Activated naive CD4-positive, alpha-beta T cell treated with anti-CD3 and anti-CD28 coated beads, Interleukin-2, amount 10 ng/mL, durations not matched to agents 7 days and 5 days (primary cell): ENCODE data around the gene RPS25.
A peak's percentile ranks its signal among the peaks of the same experiment; 100 is the strongest.
"Not testable (repeated sequence)": the region's sequence is repeated elsewhere in the genome, so short reads cannot be mapped to it uniquely, and the experiment has no call there.

Source experiments
- CTCF ChIA-PET: fragments of 350-600 bp; sonication (Branson Sonifier 250); formaldehyde crosslinking; loops from one replicate; lab custom pipeline; 2021; ENCODE audit warnings: antibody characterized with exemption; lab: Charles Lee
- DNase-seq: peaks from one replicate; pipeline ENCODE4 v3.0.0-alpha.2; 2020
- H3K27ac Mint-ChIP-seq: one replicate; pipeline ENCODE4 v1.8.0; 2021; ENCODE audit warnings: mild to moderate bottlenecking, moderate library complexity, mixed read lengths
- H3K27me3 Mint-ChIP-seq: one replicate; pipeline ENCODE4 v1.8.0; 2021; ENCODE audit warnings: mild to moderate bottlenecking, mixed read lengths
- H3K36me3 Mint-ChIP-seq: one replicate; pipeline ENCODE4 v1.8.0; 2021; ENCODE audit warnings: mixed read lengths
- H3K4me1 Mint-ChIP-seq: one replicate; pipeline ENCODE4 v1.8.0; 2021; ENCODE audit warnings: mixed read lengths
- H3K4me3 Mint-ChIP-seq: one replicate; pipeline ENCODE4 v1.8.0; 2021; ENCODE audit warnings: mild to moderate bottlenecking, moderate library complexity, mixed read lengths
- H3K9me3 Mint-ChIP-seq: one replicate; pipeline ENCODE4 v1.8.0; 2021; ENCODE audit warnings: mixed read lengths

The RPS25 gene

DNA sequence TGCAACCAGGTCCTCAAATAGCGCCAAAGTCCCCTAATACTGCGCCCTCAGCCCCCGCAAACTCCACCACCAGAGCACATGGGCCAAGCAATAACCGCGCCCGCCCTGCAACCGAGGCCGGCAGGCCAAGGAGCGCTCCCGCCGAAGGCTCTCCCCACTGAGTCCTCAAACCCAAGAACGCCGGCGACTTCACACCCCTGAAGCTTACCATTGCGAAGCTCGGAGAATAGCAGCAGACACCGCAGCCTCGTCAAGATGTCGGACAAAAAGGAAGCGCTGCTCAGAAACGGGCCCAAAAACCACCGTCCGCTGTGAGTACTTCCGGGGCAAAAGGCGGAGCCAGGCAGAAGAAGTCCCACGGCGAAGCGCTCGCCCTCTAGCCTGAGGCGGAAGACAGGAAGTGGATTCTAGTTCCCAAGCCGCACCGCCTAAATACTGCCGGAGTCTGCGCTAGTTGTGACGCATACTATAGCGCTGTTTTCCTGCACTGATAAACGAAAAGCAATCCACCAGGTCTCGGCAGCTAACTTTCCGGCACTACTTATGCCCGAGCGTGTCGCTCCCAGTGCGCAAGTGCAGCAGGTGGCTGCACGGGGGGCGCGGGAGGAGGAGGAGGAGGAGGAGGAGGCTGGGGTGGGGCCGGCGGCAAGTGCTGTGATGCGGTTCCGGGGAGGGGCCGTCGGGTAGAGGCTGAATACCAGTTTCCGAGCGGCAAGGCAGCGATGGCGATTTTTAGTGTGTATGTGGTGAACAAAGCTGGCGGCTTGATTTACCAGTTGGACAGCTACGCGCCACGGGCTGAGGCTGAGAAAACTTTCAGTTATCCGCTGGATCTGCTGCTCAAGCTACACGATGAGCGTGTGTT, at the start of gene RPS25, which contains the start of gene TRAPPC4:
Gene RPS25, minus strand, starts transcription at position 270 of the 865 bp plus-strand sequence. Its CDS starts 59 bp downstream, at position 211.
Gene TRAPPC4, plus strand, starts transcription at position 693 of the 865 bp plus-strand sequence. Its CDS starts 30 bp downstream, at position 723.
- Mint-ChIP-seq H3K27ac (peak within 1 kb of the TSS; percentile 100), H3K9me3 (no peaks in the 10 kb centered on the region), H3K36me3 (peaks cover 72% of the 10 kb centered on the region), H3K4me3 (peak within 1 kb of the TSS; percentile 97), H3K4me1 (peaks cover 58% of the 10 kb centered on the region), H3K27me3 (no peaks in the 10 kb centered on the region)
- CTCF ChIA-PET = interaction anchor here (0.6 to 2.0 kb wide), 3 partner anchors 21 to 38 kb away, joined by 3 to 5 read pairs (median 3); partner anchors contain the start of gene CENATAC
- DNase-seq = peak; percentile 98

DNA sequence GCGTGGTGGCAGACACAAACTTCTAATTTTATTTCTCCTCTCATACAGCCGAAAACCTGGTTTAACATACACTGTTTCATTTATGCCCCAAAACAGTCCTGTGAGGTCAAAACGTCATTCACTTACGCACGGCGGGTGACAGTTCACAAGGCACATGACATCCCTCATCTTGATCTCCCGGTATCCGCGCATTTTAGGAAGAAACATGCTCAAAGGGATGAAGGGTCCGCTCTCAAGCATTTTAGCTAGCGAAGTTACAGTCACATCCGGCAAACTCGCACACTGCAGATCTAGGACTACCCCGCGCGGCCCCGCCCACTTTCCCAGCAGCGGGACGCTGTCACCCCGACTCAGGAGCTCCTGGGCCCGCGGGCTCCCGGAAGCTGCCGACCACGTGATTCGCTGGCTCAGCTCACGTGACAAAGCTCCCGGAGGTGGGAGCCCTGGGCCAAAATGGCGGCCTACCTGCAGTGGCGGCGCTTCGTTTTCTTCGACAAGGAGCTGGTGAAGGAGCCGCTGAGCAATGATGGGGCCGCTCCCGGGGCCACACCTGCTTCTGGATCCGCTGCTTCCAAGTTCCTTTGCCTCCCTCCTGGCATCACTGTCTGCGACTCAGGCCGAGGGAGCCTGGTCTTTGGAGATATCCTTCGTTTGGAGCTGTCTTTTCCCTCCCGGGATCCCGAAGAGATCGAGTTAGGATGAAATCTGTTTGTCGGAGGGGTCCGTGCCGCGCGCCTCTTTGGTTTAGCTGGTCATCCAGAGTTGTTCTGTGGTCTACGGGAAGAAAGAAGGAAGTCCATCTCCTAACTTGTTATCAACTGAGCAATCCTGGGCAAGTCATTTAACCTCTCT, 49.5 kb upstream of the RPS25 start, which contains the start of gene VPS11:
Gene VPS11, plus strand, starts transcription at position 448 of the 852 bp plus-strand sequence. Its CDS starts 6 bp downstream, at position 454.
- H3K27me3 Mint-ChIP-seq = no peaks in the 10 kb centered on the region
- peak; percentile 99 for DNase-seq
- H3K27ac Mint-ChIP-seq = peak within 1 kb of the TSS; percentile 98
- peak within 1 kb of the TSS; percentile 92 for H3K4me3 Mint-ChIP-seq
- no peaks in the 10 kb centered on the region for H3K9me3 Mint-ChIP-seq
- H3K36me3 Mint-ChIP-seq = peaks cover 20% of the 10 kb centered on the region
- CTCF ChIA-PET = interaction anchor here (0.6 to 1.7 kb wide), 10 partner anchors 10 to 280 kb away, joined by 3 to 11 read pairs (median 6); partner anchors contain the start of genes HINFP and HMBS
- H3K4me1 Mint-ChIP-seq = peaks cover 49% of the 10 kb centered on the region

DNA sequence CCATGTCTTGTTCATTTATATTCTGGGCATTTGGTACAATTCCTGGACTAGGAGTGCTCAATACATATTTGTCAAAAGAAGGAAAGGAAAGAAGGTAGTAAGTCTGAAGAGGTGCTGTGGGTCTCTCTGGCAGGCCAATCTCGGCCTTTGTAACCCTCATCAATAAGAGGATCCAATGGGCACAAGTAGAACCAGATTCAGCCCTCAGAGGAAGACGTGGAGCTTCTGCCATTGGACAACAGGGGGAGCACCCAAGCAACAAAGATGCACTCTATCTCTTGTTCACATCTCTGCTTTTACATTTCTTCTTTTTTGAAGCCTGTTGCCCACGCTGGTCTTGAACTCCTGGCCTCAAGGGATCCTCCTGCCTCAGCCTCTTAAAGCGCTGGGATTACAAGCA, 47.2 kb upstream of the RPS25 start:
- peak; percentile 72 for DNase-seq
- Mint-ChIP-seq H3K27me3 (no peaks in the 10 kb centered on the region), H3K36me3 (peaks cover 11% of the 10 kb centered on the region), H3K27ac (peak overlapping the region; percentile 45), H3K4me1 (peaks cover 49% of the 10 kb centered on the region), H3K4me3 (peak overlapping the region; percentile 50), H3K9me3 (no peaks in the 10 kb centered on the region)
- CTCF ChIA-PET = interaction anchor here (0.8 to 1.5 kb wide), 9 partner anchors 10 to 258 kb away, joined by 3 to 10 read pairs (median 4); partner anchors contain the start of genes DPAGT1, HMBS and NLRX1

DNA sequence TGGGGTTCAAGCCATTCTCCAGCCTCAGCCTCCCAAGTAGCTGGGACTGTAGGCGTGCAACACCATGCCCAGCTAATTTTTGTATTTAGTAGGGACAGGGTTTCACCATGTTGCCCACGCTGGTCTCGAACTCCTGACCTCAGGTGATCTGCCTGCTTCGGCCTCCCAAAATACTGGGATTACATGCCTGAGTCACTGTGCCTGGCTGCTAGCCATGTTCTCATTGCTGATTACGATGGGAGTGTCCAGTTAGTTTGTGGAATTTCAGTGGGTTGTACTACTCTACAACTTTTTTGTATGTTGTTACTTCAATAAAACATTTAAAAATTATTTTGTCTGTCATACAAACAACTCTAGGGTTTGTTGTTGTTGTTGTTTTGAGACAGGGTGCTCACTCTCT, 44.6 kb upstream of the RPS25 start:
- Mint-ChIP-seq H3K4me3 (no peak overlapping the region), H3K4me1 (peaks cover 39% of the 10 kb centered on the region), H3K27ac (no peak overlapping the region), H3K9me3 (no peaks in the 10 kb centered on the region), H3K36me3 (peaks cover 5% of the 10 kb centered on the region), H3K27me3 (no peaks in the 10 kb centered on the region)
- CTCF ChIA-PET = interaction anchor here (0.8 to 1.2 kb wide), 3 partner anchors 10 to 260 kb away, joined by 3 read pairs; no protein-coding TSS in a partner anchor
- no peak for DNase-seq

- CTCF ChIA-PET = interaction anchor here (0.7 kb wide), 1 partner anchor 11 kb away, joined by 3 read pairs; no protein-coding TSS in a partner anchor
- H3K27me3 Mint-ChIP-seq = no peaks in the 10 kb centered on the region
- H3K9me3 Mint-ChIP-seq = no peaks in the 10 kb centered on the region
These were observed 43.1 kb upstream of the RPS25 start for GRCh38 chr11:119061256-119061655.

DNA sequence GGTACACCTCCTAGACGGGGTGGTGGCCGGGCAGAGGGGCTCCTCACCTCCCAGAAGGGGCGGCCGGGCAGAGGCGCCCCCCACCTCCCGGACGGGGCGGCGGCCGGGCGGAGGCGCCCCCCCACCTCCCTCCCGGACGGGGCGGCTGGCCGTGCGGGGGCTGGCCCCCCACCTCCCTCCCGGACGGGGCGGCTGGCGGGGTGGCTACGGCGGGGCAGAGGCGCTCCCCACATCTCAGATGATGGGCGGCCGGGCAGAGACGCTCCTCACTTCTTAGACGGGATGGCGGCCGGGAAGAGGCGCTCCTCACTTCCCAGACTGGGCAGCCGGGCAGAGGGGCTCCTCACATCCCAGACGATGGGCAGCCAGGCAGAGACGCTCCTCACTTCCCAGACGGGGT, 41.0 kb upstream of the RPS25 start:
- H3K4me3 Mint-ChIP-seq, CTCF ChIA-PET: not testable (repeated sequence)

More at GRCh38 chr11:119061256-119061655, 43.1 kb upstream of the RPS25 start:
- Mint-ChIP-seq H3K36me3 (peaks cover 7% of the 10 kb centered on the region), H3K4me3 (no peak overlapping the region), H3K4me1 (peaks cover 33% of the 10 kb centered on the region), H3K27ac (no peak overlapping the region)
- DNase-seq = no peak

GRCh38 chr11:119057000-119057769, 39.0 kb upstream of the RPS25 start, which contains the start of gene HYOU1:
HYOU1 (minus strand) TSS chr11:119057205; CDS start chr11:119056160, 1,045 bp downstream.
- Mint-ChIP-seq H3K9me3 (no peaks in the 10 kb centered on the region), H3K36me3 (peaks cover 36% of the 10 kb centered on the region), H3K4me1 (peaks cover 46% of the 10 kb centered on the region), H3K27ac (peak within 1 kb of the TSS; percentile 98), H3K4me3 (peak within 1 kb of the TSS; percentile 97), H3K27me3 (no peaks in the 10 kb centered on the region)
- DNase-seq = peak; percentile 99
- CTCF ChIA-PET = interaction anchor here (0.8 to 1.6 kb wide), 5 partner anchors 10 to 155 kb away, joined by 3 to 7 read pairs (median 5); partner anchors contain the start of genes TRAPPC4 and VPS11

More for the DNA sequence above, 41.0 kb upstream of the RPS25 start:
- not testable (repeated sequence) for H3K9me3 Mint-ChIP-seq, H3K27me3 Mint-ChIP-seq, DNase-seq, H3K27ac Mint-ChIP-seq
- H3K36me3 Mint-ChIP-seq = peaks cover 19% of the 10 kb centered on the region
- peaks cover 37% of the 10 kb centered on the region for H3K4me1 Mint-ChIP-seq

DNA sequence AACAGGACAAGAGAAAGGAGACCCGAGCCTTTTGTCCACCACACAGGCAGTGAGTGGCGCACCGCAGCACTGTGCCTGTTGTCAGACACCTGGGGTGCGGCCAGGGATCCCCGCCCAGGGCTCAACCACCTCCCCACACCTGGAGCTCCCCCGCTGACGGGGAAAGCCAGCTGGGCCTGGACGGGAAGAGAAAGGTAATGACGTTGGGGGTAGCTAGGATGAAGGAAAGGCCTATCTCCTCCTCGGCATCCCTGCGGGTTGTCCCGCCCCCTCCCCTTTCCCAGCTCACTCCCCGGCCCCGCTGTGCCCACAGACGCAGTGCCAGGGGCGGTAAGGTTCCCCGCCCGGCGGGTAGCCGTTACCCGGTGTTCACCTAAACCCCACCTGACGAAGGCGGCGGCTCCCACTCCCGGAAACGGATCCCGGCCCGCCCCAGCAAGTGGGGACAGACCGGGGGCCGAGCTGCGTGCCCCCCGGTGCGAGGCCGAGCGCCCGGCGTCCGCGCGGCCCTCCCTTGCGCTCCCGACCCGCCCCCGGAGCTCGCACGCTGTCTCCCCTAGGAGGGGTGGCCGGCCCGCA, 38.4 kb upstream of the RPS25 start:
- peaks cover 48% of the 10 kb centered on the region for H3K4me1 Mint-ChIP-seq
- peaks cover 40% of the 10 kb centered on the region for H3K36me3 Mint-ChIP-seq
- CTCF ChIA-PET = interaction anchor here (1.2 to 1.9 kb wide), 6 partner anchors 9 to 140 kb away, joined by 4 to 7 read pairs (median 5); partner anchors contain the start of genes SLC37A4 and TRAPPC4

GRCh38 chr11:119055901-119056300, 37.8 kb upstream of the RPS25 start:
- Mint-ChIP-seq H3K4me1 (peaks cover 48% of the 10 kb centered on the region), H3K36me3 (peaks cover 47% of the 10 kb centered on the region), H3K9me3 (no peaks in the 10 kb centered on the region), H3K27ac (peak overlapping the region; percentile 87), H3K4me3 (peak overlapping the region; percentile 97), H3K27me3 (no peaks in the 10 kb centered on the region)
- peak; percentile 33 for DNase-seq
- CTCF ChIA-PET = interaction anchor here (0.9 to 1.9 kb wide), 7 partner anchors 9 to 141 kb away, joined by 3 to 7 read pairs (median 5); partner anchors contain the start of genes SLC37A4 and TRAPPC4

More for the DNA sequence above, 38.4 kb upstream of the RPS25 start:
- DNase-seq = peak; percentile 68
- Mint-ChIP-seq H3K4me3 (peak overlapping the region; percentile 97), H3K27me3 (no peaks in the 10 kb centered on the region), H3K27ac (peak overlapping the region; percentile 98), H3K9me3 (no peaks in the 10 kb centered on the region)

- Mint-ChIP-seq H3K4me3 (no peak overlapping the region), H3K4me1 (peaks cover 48% of the 10 kb centered on the region), H3K36me3 (peaks cover 55% of the 10 kb centered on the region), H3K27me3 (no peaks in the 10 kb centered on the region), H3K27ac (no peak overlapping the region), H3K9me3 (no peaks in the 10 kb centered on the region)
- no peak for DNase-seq
- CTCF ChIA-PET = interaction anchor here (1.0 kb wide), 1 partner anchor 12 kb away, joined by 3 read pairs; no protein-coding TSS in a partner anchor
These were observed 36.3 kb upstream of the RPS25 start for GRCh38 chr11:119054418-119054817.

- no peaks in the 10 kb centered on the region for H3K9me3 Mint-ChIP-seq
- peaks cover 70% of the 10 kb centered on the region for H3K36me3 Mint-ChIP-seq
- H3K4me3 Mint-ChIP-seq = no peak overlapping the region
- DNase-seq = no peak
- CTCF ChIA-PET = interaction anchor here (1.1 kb wide), 1 partner anchor 11 kb away, joined by 3 read pairs; no protein-coding TSS in a partner anchor
- H3K27ac Mint-ChIP-seq = peak overlapping the region; percentile 37
- peaks cover 36% of the 10 kb centered on the region for H3K4me1 Mint-ChIP-seq
- H3K27me3 Mint-ChIP-seq = no peaks in the 10 kb centered on the region
These were observed 34.1 kb upstream of the RPS25 start for GRCh38 chr11:119052163-119052814.
